Gastroesophageal sphincter (tissue), 3 donors: ENCODE data around the gene TRAPPC5.

ENCODE experiments used
- CTCF ChIP-seq, 4 experiments: fragments of 200-600 bp in 2 of 4; fragments of 450-650 bp in 2 of 4; sonication (generic) in 1 of 4; IDR thresholded peaks; one replicate each; pipeline ENCODE4 v1.5.1; 2017 to 2019; ENCODE audit warnings: antibody characterized with exemption in 4 of 4, mild to moderate bottlenecking in 2 of 4, moderate library complexity in 2 of 4
- POLR2A ChIP-seq, 2 donors: fragments of 450-650 bp; IDR thresholded peaks; one replicate each; pipeline ENCODE4 v1.6.1; 2017; ENCODE audit warnings: antibody characterized with exemption in 2 of 2, mild to moderate bottlenecking in 2 of 2, moderate library complexity in 1 of 2

GRCh38 chr19:7722231-7722651, 41.6 kb downstream of the TRAPPC5 start:
- TF ChIP-seq CTCF (IDR thresholded peaks at IDR 0.05) (no peak), POLR2A (IDR thresholded peaks at IDR 0.05) (no peak)
